ENCODE data around the gene ARRB1.

DNA sequence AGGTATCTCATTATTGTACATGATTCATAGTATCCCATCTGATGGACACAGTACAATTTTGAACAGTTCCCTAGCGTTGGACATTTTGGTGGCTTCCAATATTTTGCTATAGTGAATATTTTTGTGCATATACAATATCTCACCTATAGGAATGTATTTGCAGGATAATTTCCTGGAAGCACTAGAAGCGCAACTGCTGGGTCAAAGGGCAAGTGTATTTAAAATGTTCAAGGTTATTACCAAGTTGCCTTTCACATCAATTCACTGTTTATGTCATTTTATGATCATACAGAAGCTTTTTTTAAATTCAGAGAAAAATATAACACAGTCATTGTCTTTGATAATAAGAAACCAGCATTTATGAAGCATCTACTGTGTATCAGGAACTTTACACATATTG is 28.8 kb upstream of the ARRB1 start:
- TF ChIP-seq, protein P1, sequence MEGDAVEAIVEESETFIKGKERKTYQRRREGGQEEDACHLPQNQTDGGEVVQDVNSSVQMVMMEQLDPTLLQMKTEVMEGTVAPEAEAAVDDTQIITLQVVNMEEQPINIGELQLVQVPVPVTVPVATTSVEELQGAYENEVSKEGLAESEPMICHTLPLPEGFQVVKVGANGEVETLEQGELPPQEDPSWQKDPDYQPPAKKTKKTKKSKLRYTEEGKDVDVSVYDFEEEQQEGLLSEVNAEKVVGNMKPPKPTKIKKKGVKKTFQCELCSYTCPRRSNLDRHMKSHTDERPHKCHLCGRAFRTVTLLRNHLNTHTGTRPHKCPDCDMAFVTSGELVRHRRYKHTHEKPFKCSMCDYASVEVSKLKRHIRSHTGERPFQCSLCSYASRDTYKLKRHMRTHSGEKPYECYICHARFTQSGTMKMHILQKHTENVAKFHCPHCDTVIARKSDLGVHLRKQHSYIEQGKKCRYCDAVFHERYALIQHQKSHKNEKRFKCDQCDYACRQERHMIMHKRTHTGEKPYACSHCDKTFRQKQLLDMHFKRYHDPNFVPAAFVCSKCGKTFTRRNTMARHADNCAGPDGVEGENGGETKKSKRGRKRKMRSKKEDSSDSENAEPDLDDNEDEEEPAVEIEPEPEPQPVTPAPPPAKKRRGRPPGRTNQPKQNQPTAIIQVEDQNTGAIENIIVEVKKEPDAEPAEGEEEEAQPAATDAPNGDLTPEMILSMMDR (IDR thresholded peaks at IDR 0.05; ENCODE audit: low read depth, low read length), result no peak
- TF ChIP-seq POLR2A (IDR thresholded peaks at IDR 0.05; ENCODE audit: extremely low read depth, insufficient read length), result no peak
- TF ChIP-seq MYC (IDR thresholded peaks at IDR 0.05; ENCODE audit: low read depth, low read length), result no peak
